Right atrium auricular region (tissue), 2 donors: Measurements from ENCODE around the gene LAPTM5. TPM values are rescaled to one million over a fixed set of nuclear protein-coding genes. Genes with fewer than 3 reads are reported as not detected.

Source experiments
- DNase-seq: peaks from one replicate; pipeline ENCODE4 v3.0.0-alpha.2; 2019; ENCODE audit warnings: low spot score
- H3K27ac ChIP-seq, 2 donors: fragments of 200-600 bp; sonication (generic); 1 replicate in 1 of 2; 2 replicates in 1 of 2; pipeline ENCODE4 v1.5.1; 2016 to 2019
- H3K27me3 ChIP-seq, 2 donors: fragments of 200-600 bp; sonication (generic); one replicate each; pipeline versions ENCODE4 v1.5.1 to v1.6.0; 2017 to 2019
- H3K36me3 ChIP-seq: fragments of 200-600 bp; sonication (generic); one replicate; pipeline ENCODE4 v1.5.1; 2016
- H3K4me1 ChIP-seq, 2 donors: fragments of 200-600 bp; sonication (generic); one replicate each; pipeline versions ENCODE4 v1.5.1 to v1.6.0; 2017 to 2019
- H3K4me3 ChIP-seq, 2 donors: fragments of 200-600 bp; sonication (generic); 1 replicate in 1 of 2; 2 replicates in 1 of 2; pipeline ENCODE4 v1.5.1; 2017 to 2019; ENCODE audit warnings: mild to moderate bottlenecking in 1 of 2, moderate library complexity in 1 of 2
- H3K9me3 ChIP-seq, 2 donors: fragments of 200-600 bp; sonication (generic); one replicate each; pipeline ENCODE4 v1.5.1; 2019
- CTCF ChIP-seq, 2 donors: fragments of 200-600 bp; sonication (generic); IDR thresholded peaks; one replicate each; pipeline ENCODE4 v1.5.1; 2019; ENCODE audit warnings: antibody characterized with exemption in 2 of 2
- total RNA-seq, 2 donors: library from RNA; depleted of rRNA; stranded (reverse); fragments of >200 nt; gene quantifications; one replicate each; pipeline ENCODE4 v1.1.0, GENCODE V29; 2016

LAPTM5 gene
- total RNA-seq, 2 donors from 2014 or later, result 17.4 to 62.8 TPM

GRCh38 chr1:30746212-30747032 lies 11.2 kb downstream of the LAPTM5 start:
- Histone ChIP-seq H3K9me3 (no peaks in the 10 kb centered on the region), H3K27ac (peak overlapping the region in 1 of 2 donors; percentile 16), H3K36me3 (no peaks in the 10 kb centered on the region), H3K4me1 (no peaks in the 10 kb centered on the region), H3K27me3 (no peaks in the 10 kb centered on the region), H3K4me3 (no peak overlapping the region)
- DNase-seq, result no peak
- no peak for TF ChIP-seq CTCF (IDR thresholded peaks at IDR 0.05)

GRCh38 chr1:30745834-30746208 lies 11.8 kb downstream of the LAPTM5 start:
- H3K4me1 ChIP-seq, result no peaks in the 10 kb centered on the region
- H3K27ac ChIP-seq, result peak overlapping the region in 1 of 2 donors; percentile 16
- H3K27me3 ChIP-seq, result no peaks in the 10 kb centered on the region
- no peaks in the 10 kb centered on the region for H3K36me3 ChIP-seq
- no peak for TF ChIP-seq CTCF (IDR thresholded peaks at IDR 0.05)
- H3K4me3 ChIP-seq, result no peak overlapping the region
- no peaks in the 10 kb centered on the region for H3K9me3 ChIP-seq
- no peak for DNase-seq

GRCh38 chr1:30745156-30745833 lies 12.3 kb downstream of the LAPTM5 start:
- Histone ChIP-seq H3K27ac (no peak overlapping the region), H3K9me3 (no peaks in the 10 kb centered on the region), H3K4me1 (no peaks in the 10 kb centered on the region), H3K36me3 (no peaks in the 10 kb centered on the region), H3K4me3 (no peak overlapping the region), H3K27me3 (no peaks in the 10 kb centered on the region)
- no peak for DNase-seq
- TF ChIP-seq CTCF (IDR thresholded peaks at IDR 0.05), result no peak

- no peaks in the 10 kb centered on the region for H3K4me1 ChIP-seq
- H3K27ac ChIP-seq, result no peak overlapping the region
- H3K4me3 ChIP-seq, result no peak overlapping the region
- DNase-seq, result no peak
- no peaks in the 10 kb centered on the region for H3K27me3 ChIP-seq
- H3K36me3 ChIP-seq, result no peaks in the 10 kb centered on the region
- H3K9me3 ChIP-seq, result no peaks in the 10 kb centered on the region
- no peak for TF ChIP-seq CTCF (IDR thresholded peaks at IDR 0.05)
Observed at GRCh38 chr1:30744060-30744756, 13.4 kb downstream of the LAPTM5 start.

GRCh38 chr1:30743584-30744059 lies 14.0 kb downstream of the LAPTM5 start:
- no peaks in the 10 kb centered on the region for H3K4me1 ChIP-seq
- H3K4me3 ChIP-seq, result no peak overlapping the region
- H3K27ac ChIP-seq, result no peak overlapping the region

More at GRCh38 chr1:30743584-30744059, 14.0 kb downstream of the LAPTM5 start:
- H3K9me3 ChIP-seq, result no peaks in the 10 kb centered on the region
- no peaks in the 10 kb centered on the region for H3K36me3 ChIP-seq
- DNase-seq, result no peak
- no peak for TF ChIP-seq CTCF (IDR thresholded peaks at IDR 0.05)
- no peaks in the 10 kb centered on the region for H3K27me3 ChIP-seq
